HG02973 (cell line): ENCODE measurements around the gene CD300E.
"Not testable (repeated sequence)": the region's sequence is repeated elsewhere in the genome, so short reads cannot be mapped to it uniquely, and the experiment has no call there.

Experiments used
- ATAC-seq: cut with Tn5 transposase; IDR thresholded peaks from one replicate; pipeline ENCODE4 v1.9.1; 2021; ENCODE audit warnings: moderate library complexity; ENCODE audit not compliant: unreplicated experiment

The CD300E gene

GRCh38 chr17:74601944-74602572 lies 21.5 kb downstream of the CD300E start:
- ATAC-seq: no peak

- ATAC-seq: no peak
Observed at GRCh38 chr17:74599448-74599939, 24.0 kb downstream of the CD300E start.

- no peak for ATAC-seq
Observed at GRCh38 chr17:74599023-74599399, 24.5 kb downstream of the CD300E start.

GRCh38 chr17:74598346-74599022 lies 25.1 kb downstream of the CD300E start:
- no peak for ATAC-seq

GRCh38 chr17:74597069-74597790 lies 26.3 kb downstream of the CD300E start:
- ATAC-seq: no peak

- no peak for ATAC-seq
Observed at GRCh38 chr17:74595037-74595750, 28.3 kb downstream of the CD300E start.

- no peak for ATAC-seq
Observed at GRCh38 chr17:74592087-74592990, 31.2 kb downstream of the CD300E start, which contains the start of gene CD300LD. Gene CD300LD, minus strand, starts transcription at chr17:74592283. Its CDS starts 81 bp downstream, at chr17:74592202.

GRCh38 chr17:74591503-74591902 lies 32.0 kb downstream of the CD300E start:
- ATAC-seq: no peak

GRCh38 chr17:74585711-74586110 lies 37.8 kb downstream of the CD300E start:
- ATAC-seq: no peak

- ATAC-seq: no peak
Observed at GRCh38 chr17:74584292-74585060, 39.1 kb downstream of the CD300E start.

- no peak for ATAC-seq
Observed at GRCh38 chr17:74582633-74583032, 40.9 kb downstream of the CD300E start.

- no peak for ATAC-seq
Observed at GRCh38 chr17:74579900-74580299, 43.6 kb downstream of the CD300E start.

GRCh38 chr17:74578979-74579378 lies 44.6 kb downstream of the CD300E start:
- no peak for ATAC-seq

- no peak for ATAC-seq
Observed at GRCh38 chr17:74574489-74575142, 48.9 kb downstream of the CD300E start.

GRCh38 chr17:74573635-74574034 lies 49.9 kb downstream of the CD300E start:
- ATAC-seq: not testable (repeated sequence)

- ATAC-seq: no peak
Observed at GRCh38 chr17:74573169-74573568, 50.4 kb downstream of the CD300E start.

- ATAC-seq: no peak
Observed at GRCh38 chr17:74571621-74572270, 51.8 kb downstream of the CD300E start.
